NCI-H69 (cell line): ENCODE measurements around the gene CIB4.

Experiments used
- DNase-seq: peaks from one replicate; lab custom pipeline; 2025; lab: John Stamatoyannopoulos, UW

The CIB4 gene

GRCh38 chr2:26621469-26622199, 19.5 kb downstream of the CIB4 start:
- no peak for DNase-seq

DNA sequence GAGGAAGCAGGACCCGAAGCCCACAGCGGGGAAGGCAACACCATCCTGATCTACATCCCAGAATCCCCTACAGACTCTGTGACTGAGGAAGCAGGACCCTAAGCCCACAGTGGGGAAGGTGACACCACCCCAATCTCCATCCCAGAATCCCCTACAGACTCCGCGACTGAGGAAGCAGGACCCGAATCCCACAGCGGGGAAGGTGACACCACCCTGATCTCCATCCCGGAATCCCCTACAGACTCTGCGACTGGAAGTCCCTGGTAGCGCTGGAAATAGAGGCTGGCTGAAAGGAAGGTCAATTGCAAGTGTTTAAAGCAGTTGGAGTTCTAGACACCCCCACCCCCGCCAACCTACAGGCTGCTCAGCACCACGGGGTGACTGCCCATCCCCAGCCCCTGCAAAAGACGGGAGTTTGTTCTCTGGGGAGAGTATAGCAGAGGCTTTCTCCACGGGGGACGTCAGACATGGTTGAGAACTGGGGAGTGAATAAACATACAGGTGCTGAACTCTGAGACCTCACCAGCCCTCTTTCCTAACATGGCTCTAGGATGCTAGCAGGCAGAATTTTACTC, 21.0 kb downstream of the CIB4 start:
- no peak for DNase-seq

GRCh38 chr2:26619521-26619951, 21.6 kb downstream of the CIB4 start:
- DNase-seq: no peak

DNA sequence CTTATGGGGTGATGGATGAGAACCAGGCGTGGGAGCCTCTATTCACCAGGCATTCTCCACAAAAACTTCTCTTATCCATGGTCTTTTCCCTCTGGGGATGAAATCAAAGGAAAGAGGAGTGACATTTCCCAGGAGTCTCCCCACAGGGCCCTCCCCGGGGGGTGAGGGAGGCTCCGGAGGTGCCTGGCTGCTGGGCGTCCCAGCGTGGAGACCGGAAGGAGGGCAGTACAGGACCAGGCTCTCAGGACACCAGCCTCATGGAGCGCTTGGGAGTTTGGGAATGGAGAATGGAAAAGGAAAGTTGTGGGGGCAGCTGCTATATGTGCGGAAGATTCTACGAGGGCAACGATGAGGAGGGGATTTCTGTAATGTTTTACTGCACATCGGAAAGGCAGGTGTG, 22.1 kb downstream of the CIB4 start:
- DNase-seq: no peak

DNA sequence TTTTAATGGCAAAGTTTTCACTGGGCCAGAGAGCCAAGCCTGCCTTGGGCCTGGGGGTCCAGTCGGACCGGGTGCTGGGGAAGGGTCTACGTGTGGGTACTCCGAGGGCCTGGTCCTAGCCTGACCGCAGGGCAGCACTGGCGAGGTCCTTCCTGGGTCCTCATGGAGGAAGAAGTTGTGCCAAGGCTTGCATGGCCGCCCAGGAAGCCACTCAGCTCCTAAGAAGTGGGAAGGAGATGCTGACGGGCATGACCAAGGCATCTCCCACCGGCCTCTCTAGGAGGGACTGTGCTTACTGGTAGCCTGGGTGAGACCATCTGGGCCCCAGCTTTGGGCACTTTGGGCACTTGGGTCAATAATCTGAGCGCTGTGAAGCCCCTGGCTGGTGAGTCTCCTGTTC, 22.6 kb downstream of the CIB4 start:
- DNase-seq: no peak

GRCh38 chr2:26617588-26618083, 23.5 kb downstream of the CIB4 start:
- no peak for DNase-seq

- no peak for DNase-seq
Measured at GRCh38 chr2:26616706-26617587, 24.2 kb downstream of the CIB4 start.

DNA sequence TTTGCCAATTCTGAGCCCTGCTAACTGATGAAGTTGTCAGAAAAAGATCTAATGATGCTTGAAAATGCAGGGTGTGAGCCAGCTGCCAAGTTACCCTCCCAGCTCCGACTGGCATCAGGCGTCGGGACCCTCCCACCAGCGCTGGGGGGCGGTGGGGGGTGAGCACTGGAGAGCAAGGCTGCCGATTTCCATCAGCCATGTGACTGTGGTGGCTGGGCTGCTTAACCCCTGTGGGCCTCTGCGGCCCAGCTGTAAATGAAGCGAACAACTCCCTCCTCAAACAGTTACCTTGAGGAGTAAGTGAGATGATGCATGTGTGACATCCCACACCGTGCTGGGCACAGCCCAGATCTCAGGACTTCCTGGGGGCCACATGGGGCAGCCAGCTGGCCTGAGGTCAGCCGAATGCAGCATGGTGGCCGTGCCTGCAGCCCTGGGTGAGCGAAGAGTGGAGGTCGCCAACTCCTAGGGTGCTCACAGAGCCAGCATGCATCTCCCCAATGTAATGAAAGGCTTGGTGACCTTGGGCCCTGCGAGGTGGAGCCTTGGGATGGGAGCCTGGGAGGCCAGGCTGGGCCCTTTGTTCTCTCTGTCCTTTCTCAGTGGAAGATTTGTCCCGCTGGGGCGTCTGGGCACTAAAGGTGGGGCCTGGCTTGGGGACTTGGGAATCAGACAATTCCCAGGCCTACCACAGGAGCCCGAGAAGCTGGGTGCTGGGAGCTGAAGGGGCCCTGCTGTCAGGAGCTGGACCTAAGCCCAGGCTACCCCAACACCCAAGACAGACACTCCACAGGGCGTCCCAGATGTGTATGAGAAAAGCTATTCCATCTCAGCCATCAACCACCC, 25.1 kb downstream of the CIB4 start:
- no peak for DNase-seq

DNA sequence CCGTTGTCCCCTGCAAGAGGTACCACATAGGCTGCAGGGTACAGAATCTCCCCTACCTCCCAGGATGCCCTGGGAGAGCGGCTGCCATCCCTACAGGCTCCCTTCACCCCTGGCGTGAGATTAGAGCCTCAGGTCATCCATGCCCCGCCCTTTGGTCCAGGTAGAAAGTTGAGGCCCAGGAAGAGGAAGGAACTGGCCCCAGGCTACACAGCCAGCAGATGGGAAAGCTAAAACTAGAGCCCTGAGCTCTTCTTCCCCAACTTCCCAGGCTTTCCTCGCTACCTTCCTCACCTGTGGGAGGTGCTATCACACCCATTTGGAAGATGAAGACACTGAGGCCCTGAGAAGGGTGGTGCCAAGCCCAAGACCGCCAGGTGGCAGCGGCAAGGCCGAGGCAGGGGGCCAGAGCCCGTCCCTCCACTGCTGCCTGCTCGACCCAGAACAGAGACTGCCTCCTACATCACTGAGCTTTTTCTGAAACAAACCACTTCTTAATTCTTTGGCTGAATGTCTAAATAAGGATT, 25.8 kb downstream of the CIB4 start:
- DNase-seq: no peak

GRCh38 chr2:26614216-26615138, 26.7 kb downstream of the CIB4 start:
- peak; percentile 59 for DNase-seq

GRCh38 chr2:26613241-26614215, 27.6 kb downstream of the CIB4 start:
- DNase-seq: peak; percentile 67

DNA sequence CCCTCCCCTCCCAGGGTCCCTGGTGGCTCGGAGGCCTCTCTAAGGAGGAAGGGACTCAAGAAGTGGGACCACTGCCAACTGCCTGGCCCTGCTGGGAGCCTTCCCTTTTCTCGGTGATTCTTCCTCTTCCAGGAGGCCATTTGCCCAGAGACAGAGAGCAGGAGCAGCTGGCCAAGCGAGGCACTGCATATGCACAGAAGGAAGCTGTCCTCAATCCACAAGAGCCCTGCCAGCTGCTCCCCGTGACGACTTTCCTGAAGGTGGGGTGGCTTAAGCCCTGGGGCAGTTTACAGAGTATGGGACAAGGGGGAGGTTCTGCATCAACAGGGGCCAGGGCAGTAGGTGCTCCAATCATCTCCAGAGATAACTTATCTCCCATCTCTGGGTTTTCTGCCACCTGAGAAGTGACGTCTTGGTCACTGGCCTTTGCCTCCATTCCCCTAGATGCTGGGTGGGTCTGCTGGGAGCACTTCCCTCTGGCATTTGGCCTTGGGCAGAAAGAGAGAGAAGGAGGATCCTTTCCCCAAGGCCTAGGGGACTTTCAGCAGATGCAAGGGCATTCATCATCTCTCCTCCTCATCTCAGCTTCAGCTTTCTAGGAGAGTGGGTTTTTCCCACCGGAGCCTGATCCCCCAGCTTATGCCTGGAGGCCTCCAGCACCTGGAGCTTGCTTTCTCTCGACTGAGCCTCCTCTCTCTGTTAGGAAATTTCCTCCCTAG, 28.5 kb downstream of the CIB4 start:
- peak; percentile 75 for DNase-seq

GRCh38 chr2:26612034-26612433, 29.1 kb downstream of the CIB4 start:
- peak; percentile 24 for DNase-seq

DNA sequence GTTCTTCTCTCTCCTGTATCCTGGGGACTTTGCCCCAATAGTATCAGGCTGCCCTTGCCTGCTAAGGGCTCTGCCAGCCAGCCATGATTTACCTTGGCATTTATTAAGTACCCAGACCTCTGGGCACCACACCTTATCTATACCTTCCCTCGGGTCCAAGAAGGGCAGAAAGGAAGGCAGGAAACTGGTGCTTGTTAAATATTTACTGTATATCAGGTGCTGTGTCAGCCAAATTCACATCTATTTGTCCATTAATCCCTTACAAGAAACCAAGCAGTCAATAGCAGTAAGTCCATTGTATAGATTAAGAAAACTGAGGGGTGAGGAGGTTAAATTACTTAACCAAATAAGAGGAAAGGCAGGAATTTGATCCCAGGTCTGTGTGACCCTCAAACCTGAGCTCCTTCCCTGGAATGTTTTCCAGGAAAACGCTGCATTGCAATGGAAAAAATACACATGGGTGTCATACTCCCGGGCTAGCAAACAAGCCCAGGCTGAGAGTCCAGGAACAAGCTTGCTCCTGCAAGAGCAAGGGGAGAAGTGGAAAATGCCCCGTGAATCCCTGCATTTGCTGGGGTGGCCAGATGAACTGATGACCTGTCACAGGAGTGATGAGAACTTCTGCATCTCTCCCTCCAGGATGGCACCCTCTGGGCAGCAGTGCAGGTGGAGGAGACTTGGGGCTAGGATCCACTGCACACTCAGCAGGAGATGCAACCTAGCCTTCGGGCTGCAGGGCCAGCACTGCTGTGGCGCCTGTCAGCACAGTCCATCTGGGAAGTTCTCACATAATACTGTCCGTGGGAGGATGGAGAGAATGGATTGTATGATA, 30.4 kb downstream of the CIB4 start:
- no peak for DNase-seq

- DNase-seq: no peak
Measured at GRCh38 chr2:26609839-26610277, 31.3 kb downstream of the CIB4 start.

DNA sequence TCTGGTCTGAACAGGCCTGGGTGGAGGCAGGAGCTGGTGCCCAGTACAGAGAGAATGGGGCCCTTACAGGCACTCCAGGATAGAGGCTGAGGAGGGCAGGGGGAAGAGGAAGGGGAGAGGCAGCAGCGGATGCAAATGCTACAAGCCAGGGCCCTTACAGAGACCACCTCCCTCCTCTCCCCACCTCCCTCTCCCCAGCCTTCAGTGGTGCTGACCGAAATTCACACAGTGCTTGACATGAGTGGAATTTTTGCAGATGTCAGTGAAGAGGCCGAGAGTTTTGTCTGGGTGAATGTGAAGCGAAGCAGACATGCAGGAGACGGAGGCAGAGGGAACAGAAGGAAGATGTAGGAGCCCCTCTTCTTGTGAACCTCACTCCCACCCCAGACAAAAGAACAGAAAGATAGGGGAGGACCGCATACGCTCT, 31.9 kb downstream of the CIB4 start:
- no peak for DNase-seq

- DNase-seq: no peak
Measured at GRCh38 chr2:26608557-26608956, 32.6 kb downstream of the CIB4 start.

- no peak for DNase-seq
Measured at GRCh38 chr2:26607698-26608097, 33.5 kb downstream of the CIB4 start.
